PC-3 (cell line): Measurements from ENCODE around the gene TNFRSF19. TPM values are rescaled to one million over a fixed set of nuclear protein-coding genes. Genes with fewer than 3 reads are reported as not detected.

Experiments used
- ATAC-seq: fragments of 200-7000 bp; cut with Tn5 transposase; 2 replicates; pipeline ENCODE4 v1.9.1; 2020; ENCODE audit warnings: mild to moderate bottlenecking, moderate library complexity
- BruUV-seq: library from RNA; stranded (reverse); fragments of 400-500 nt; replicated peaks from 2 replicates; lab custom pipeline; 2021; lab: Mats Ljungman, UMichigan
- CTCF ChIA-PET: fragments of 300-600 bp; sonication (Branson Sonifier 250); formaldehyde crosslinking; loops from one replicate; lab custom pipeline; 2022; ENCODE audit warnings: antibody characterized with exemption; lab: Charles Lee
- POLR2A ChIA-PET: fragments of 300-600 bp; sonication (Branson Sonifier 250); formaldehyde crosslinking; loops from one replicate; lab custom pipeline; 2022; ENCODE audit warnings: antibody characterized with exemption; ENCODE audit not compliant: unreplicated experiment; lab: Charles Lee
- DNase-seq: peaks from one replicate; pipeline ENCODE4 v3.0.0-alpha.2; 2015
- H2AFZ ChIP-seq: fragments of 300-600 bp; sonication (generic); 2 replicates; pipeline ENCODE4 v1.6.0; 2016; ENCODE audit warnings: antibody characterized with exemption, low read length
- H3F3A ChIP-seq: fragments of 300-600 bp; sonication (generic); one replicate; pipeline ENCODE4 v1.6.0; 2017; ENCODE audit warnings: antibody characterized with exemption, low read length, control low read depth, mild to moderate bottlenecking; ENCODE audit not compliant: unreplicated experiment
- H3K27ac ChIP-seq: fragments of 300-600 bp; sonication (generic); 2 replicates; pipeline ENCODE4 v1.5.1; 2016; ENCODE audit warnings: mild to moderate bottlenecking, low read length
- H3K27me3 ChIP-seq: fragments of 300-600 bp; sonication (generic); 2 replicates; pipeline ENCODE4 v1.6.1; 2016; ENCODE audit warnings: low read length, mixed read lengths
- H3K36me3 ChIP-seq: fragments of 300-600 bp; sonication (generic); 2 replicates; pipeline ENCODE4 v1.6.1; 2016; ENCODE audit warnings: low read depth, mixed run types, low read length, mixed read lengths
- H3K4me1 ChIP-seq: fragments of 300-600 bp; sonication (generic); 2 replicates; pipeline ENCODE4 v1.5.1; 2016; ENCODE audit warnings: low read length; ENCODE audit not compliant: insufficient read depth
- H3K4me2 ChIP-seq: fragments of 300-600 bp; sonication (generic); 2 replicates; pipeline ENCODE4 v1.6.0; 2016; ENCODE audit warnings: low read length
- H3K4me3 ChIP-seq: fragments of 300-600 bp; sonication (generic); 2 replicates; pipeline ENCODE4 v1.5.1; 2016; ENCODE audit warnings: mild to moderate bottlenecking, low read length, mixed read lengths
- H3K79me2 ChIP-seq: fragments of 300-600 bp; sonication (generic); 2 replicates; pipeline ENCODE4 v1.6.1; 2017; ENCODE audit warnings: low read length, mixed read lengths
- H3K9ac ChIP-seq: fragments of 300-600 bp; sonication (generic); 2 replicates; pipeline ENCODE4 v1.6.0; 2016; ENCODE audit warnings: mild to moderate bottlenecking, low read length
- H3K9me2 ChIP-seq: fragments of 300-600 bp; sonication (generic); replicated peaks from 2 replicates; pipeline ENCODE4 v1.6.1; 2016; ENCODE audit warnings: mixed run types, low read length, mixed read lengths
- H3K9me3 ChIP-seq: fragments of 300-600 bp; sonication (generic); 2 replicates; pipeline ENCODE4 v1.6.1; 2016; ENCODE audit warnings: low read length, mixed read lengths
- H4K20me1 ChIP-seq: fragments of 300-600 bp; sonication (generic); 2 replicates; pipeline ENCODE4 v1.6.1; 2016; ENCODE audit warnings: low read length, mixed read lengths
- CTCF ChIP-seq: fragments of 300-600 bp; sonication (generic); conservative IDR thresholded peaks from 2 replicates; pipeline ENCODE4 v1.5.1; 2017; ENCODE audit warnings: antibody characterized with exemption, low read depth, mild to moderate bottlenecking, low read length
- EZH2 ChIP-seq: fragments of 300-600 bp; sonication (generic); IDR thresholded peaks from one replicate; pipeline ENCODE4 v1.6.1; 2017; ENCODE audit warnings: antibody characterized with exemption, mild to moderate bottlenecking, low read length; ENCODE audit not compliant: unreplicated experiment
- EZH2phosphoT487 ChIP-seq: fragments of 300-600 bp; sonication (generic); IDR thresholded peaks from 2 replicates; pipeline ENCODE4 v1.6.1; 2018; ENCODE audit warnings: mild to moderate bottlenecking, antibody characterized with exemption, low read length, borderline replicate concordance
- intact Hi-C: fragments of 100-400 bp; cut with micrococcal nuclease; formaldehyde crosslinking; loops from 2 replicates; pipeline ENCODE4 v1.9.0; 2023
- total RNA-seq: library from RNA; depleted of rRNA; stranded (reverse); fragments of >200 nt; gene quantifications from 2 replicates; pipeline ENCODE4 v1.2.3, GENCODE V29; 2014

Gene TNFRSF19
- total RNA-seq, 1 experiment from 2014 or later: 6.1 TPM

- no peak overlapping the region for H2AFZ ChIP-seq
- no peaks in the 10 kb centered on the region for H3K79me2 ChIP-seq
- H3K4me2 ChIP-seq: no peak overlapping the region
- DNase-seq (no peak), ATAC-seq (no peak)
- H3K4me1 ChIP-seq: peaks cover 14% of the 10 kb centered on the region
- H4K20me1 ChIP-seq: no peaks in the 10 kb centered on the region
- ChIA-PET CTCF (no interaction called here), POLR2A (no interaction called here)
- H3K27me3 ChIP-seq: no peaks in the 10 kb centered on the region
- H3K9me2 ChIP-seq: no peaks in the 10 kb centered on the region
- H3K9ac ChIP-seq: no peak overlapping the region
- H3K9me3 ChIP-seq: no peaks in the 10 kb centered on the region
- intact Hi-C loops: no loop called here
- TF ChIP-seq EZH2: no peak
- no peak for TF ChIP-seq CTCF
- TF ChIP-seq EZH2phosphoT487: no peak
- H3K4me3 ChIP-seq: no peak overlapping the region
- BruUV-seq: no TSS peak
- no peaks in the 10 kb centered on the region for H3F3A ChIP-seq
- no peaks in the 10 kb centered on the region for H3K36me3 ChIP-seq
- H3K27ac ChIP-seq: no peak overlapping the region
Observed at GRCh38 chr13:23551213-23552008, 18.8 kb upstream of the TNFRSF19 start.

GRCh38 chr13:23552171-23552570 lies 18.0 kb upstream of the TNFRSF19 start:
- H3K4me1 ChIP-seq: peaks cover 14% of the 10 kb centered on the region
- H3K27me3 ChIP-seq: no peaks in the 10 kb centered on the region
- no peak overlapping the region for H3K4me3 ChIP-seq
- H3K27ac ChIP-seq: no peak overlapping the region
- H3K36me3 ChIP-seq: no peaks in the 10 kb centered on the region
- intact Hi-C loops: no loop called here
- BruUV-seq: no TSS peak
- ATAC-seq: no peak
- no peaks in the 10 kb centered on the region for H3K9me2 ChIP-seq
- TF ChIP-seq EZH2 (no peak), EZH2phosphoT487 (no peak), CTCF (no peak)
- no peak for DNase-seq
- ChIA-PET POLR2A (no interaction called here), CTCF (no interaction called here)
- H4K20me1 ChIP-seq: no peaks in the 10 kb centered on the region
- H3K79me2 ChIP-seq: no peaks in the 10 kb centered on the region
- H3K9ac ChIP-seq: no peak overlapping the region
- H3K4me2 ChIP-seq: no peak overlapping the region
- H2AFZ ChIP-seq: no peak overlapping the region
- H3F3A ChIP-seq: no peaks in the 10 kb centered on the region
- no peaks in the 10 kb centered on the region for H3K9me3 ChIP-seq

GRCh38 chr13:23552661-23553060 lies 17.6 kb upstream of the TNFRSF19 start:
- H3K79me2 ChIP-seq: no peaks in the 10 kb centered on the region
- H3K9me2 ChIP-seq: no peaks in the 10 kb centered on the region
- ChIA-PET POLR2A (no interaction called here), CTCF (no interaction called here)
- ATAC-seq (no peak), DNase-seq (no peak)
- no peak overlapping the region for H3K27ac ChIP-seq
- no peak overlapping the region for H2AFZ ChIP-seq
- no peak overlapping the region for H3K4me3 ChIP-seq
- no peak for TF ChIP-seq EZH2
- TF ChIP-seq CTCF: no peak
- TF ChIP-seq EZH2phosphoT487: no peak
- H3K4me1 ChIP-seq: peaks cover 14% of the 10 kb centered on the region
- no peaks in the 10 kb centered on the region for H3K36me3 ChIP-seq
- no peak overlapping the region for H3K4me2 ChIP-seq
- H3F3A ChIP-seq: no peaks in the 10 kb centered on the region
- no TSS peak for BruUV-seq
- H4K20me1 ChIP-seq: no peaks in the 10 kb centered on the region
- no peak overlapping the region for H3K9ac ChIP-seq
- H3K9me3 ChIP-seq: no peaks in the 10 kb centered on the region
- H3K27me3 ChIP-seq: no peaks in the 10 kb centered on the region
- intact Hi-C loops: no loop called here
